Lung (tissue), 12 donors: ENCODE measurements around the gene GGA1. TPM values are rescaled to one million over a fixed set of nuclear protein-coding genes. Genes with fewer than 3 reads are reported as not detected.

Experiments
- ATAC-seq: fragments of 200-7000 bp; cut with Tn5 transposase; one replicate; pipeline ENCODE4 v1.9.1; 2020; ENCODE audit warnings: moderate number of reproducible peaks; ENCODE audit not compliant: insufficient read depth, low FRiP score
- DNase-seq, 3 donors: peaks; one replicate each; pipeline ENCODE4 v3.0.0-alpha.2; 2013 to 2017
- H3K27ac ChIP-seq, 2 donors: one replicate each; pipeline ENCODE4 v1.5.1; 2013; ENCODE audit warnings: mild to moderate bottlenecking in 2 of 2, moderate library complexity in 2 of 2, control low read depth in 1 of 2, inconsistent platforms in 1 of 2, low read depth in 1 of 2, low read length in 1 of 2
- H3K27me3 ChIP-seq, 3 donors: one replicate each; pipeline ENCODE4 v1.5.1; 2013; ENCODE audit warnings: low read length in 2 of 3; ENCODE audit not compliant: control insufficient read depth in 3 of 3, insufficient read depth in 3 of 3
- H3K36me3 ChIP-seq, 4 donors: one replicate each; pipeline ENCODE4 v1.5.1; 2013; ENCODE audit warnings: low read length in 4 of 4, mild to moderate bottlenecking in 1 of 4, moderate library complexity in 1 of 4; ENCODE audit not compliant: control insufficient read depth in 4 of 4, insufficient read depth in 4 of 4
- H3K4me1 ChIP-seq, 5 donors: one replicate each; pipeline ENCODE4 v1.5.1; 2013; ENCODE audit warnings: low read length in 5 of 5, mild to moderate bottlenecking in 2 of 5, moderate library complexity in 1 of 5; ENCODE audit not compliant: control insufficient read depth in 5 of 5, insufficient read depth in 5 of 5
- H3K4me3 ChIP-seq: one replicate; pipeline ENCODE4 v1.5.1; 2013; ENCODE audit warnings: mild to moderate bottlenecking, control low read depth, moderate library complexity
- H3K9ac ChIP-seq, 2 donors: one replicate each; pipeline ENCODE4 v1.5.1; 2013; ENCODE audit warnings: low read length in 2 of 2, control low read depth in 1 of 2; ENCODE audit not compliant: insufficient read depth in 1 of 2
- H3K9me3 ChIP-seq, 4 donors: one replicate each; pipeline ENCODE4 v1.5.1; 2013; ENCODE audit warnings: low read length in 3 of 4, mild to moderate bottlenecking in 1 of 4, moderate library complexity in 1 of 4; ENCODE audit not compliant: control insufficient read depth in 4 of 4, insufficient read depth in 3 of 4
- WGBS, 2 donors: extraction: QIAGEN DNeasy Blood & Tissue Kit; methylation state at CpG; one replicate each; pipeline ENCODE4 v1.1.7; 2013; 5-methylcytosine and 5-hydroxymethylcytosine counted together
- polyA plus RNA-seq, 2 donors: library from polyadenylated mRNA; stranded (reverse); fragments of 200-250 nt; gene quantifications; one replicate each; pipeline ENCODE4 v1.2.1, GENCODE V29; 2013
- total RNA-seq, 2 donors: library from RNA; depleted of rRNA in 1 of 2; stranded (reverse); fragments of >200 nt in 1 of 2; gene quantifications; one replicate each; pipeline ENCODE4 v1.2.1, GENCODE V29; 2014 to 2021
- TF ChIP-seq, protein P1 (sequence below): IDR thresholded peaks from 2 replicates; pipeline ENCODE4 v1.5.1; 2012; ENCODE audit warnings: mild to moderate bottlenecking; ENCODE audit errors: control extremely low read depth, extremely low read depth
- donor health status: control.
- donor health status: control.
- donor health status: Bipolar disorder and iron deficiency.
- donor health status: healthy.
- donor health status: DM: yes; HTN: yes; CAD: no.

GGA1 gene
- total and polyA plus RNA-seq, 4 donors: 51.5 to 72.4 (median 57.5) TPM

DNA sequence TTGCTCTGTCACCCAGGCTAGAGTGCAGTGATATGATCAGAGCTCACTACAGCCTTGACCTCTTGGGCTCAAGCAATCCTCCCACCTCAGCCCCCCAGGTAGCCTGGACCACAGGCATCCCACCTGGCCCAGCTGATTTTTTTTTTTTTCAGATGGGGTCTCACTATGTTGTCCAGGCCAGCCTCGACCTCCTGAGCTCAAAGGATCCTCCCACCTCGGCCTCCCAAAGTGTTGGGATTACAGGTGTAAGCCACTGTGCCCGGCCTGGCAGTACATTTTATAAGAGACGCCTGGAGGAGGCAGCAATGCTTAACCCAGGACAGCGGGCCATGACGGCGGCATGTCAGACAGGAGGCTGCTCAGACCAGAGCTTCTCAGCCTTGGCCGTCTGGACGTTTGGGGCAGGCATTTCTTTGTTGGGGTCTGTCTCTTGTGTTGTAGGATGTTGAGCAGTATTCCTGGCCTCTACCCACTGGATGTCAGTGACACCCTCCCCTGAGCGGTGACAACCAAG lies 33.1 kb upstream of the GGA1 start:
- no peaks in the 10 kb centered on the region for H3K36me3 ChIP-seq
- H3K4me1 ChIP-seq: peaks cover 0 to 3% (median 0%) of the 10 kb centered on the region in 5 donors
- TF ChIP-seq, protein P1, sequence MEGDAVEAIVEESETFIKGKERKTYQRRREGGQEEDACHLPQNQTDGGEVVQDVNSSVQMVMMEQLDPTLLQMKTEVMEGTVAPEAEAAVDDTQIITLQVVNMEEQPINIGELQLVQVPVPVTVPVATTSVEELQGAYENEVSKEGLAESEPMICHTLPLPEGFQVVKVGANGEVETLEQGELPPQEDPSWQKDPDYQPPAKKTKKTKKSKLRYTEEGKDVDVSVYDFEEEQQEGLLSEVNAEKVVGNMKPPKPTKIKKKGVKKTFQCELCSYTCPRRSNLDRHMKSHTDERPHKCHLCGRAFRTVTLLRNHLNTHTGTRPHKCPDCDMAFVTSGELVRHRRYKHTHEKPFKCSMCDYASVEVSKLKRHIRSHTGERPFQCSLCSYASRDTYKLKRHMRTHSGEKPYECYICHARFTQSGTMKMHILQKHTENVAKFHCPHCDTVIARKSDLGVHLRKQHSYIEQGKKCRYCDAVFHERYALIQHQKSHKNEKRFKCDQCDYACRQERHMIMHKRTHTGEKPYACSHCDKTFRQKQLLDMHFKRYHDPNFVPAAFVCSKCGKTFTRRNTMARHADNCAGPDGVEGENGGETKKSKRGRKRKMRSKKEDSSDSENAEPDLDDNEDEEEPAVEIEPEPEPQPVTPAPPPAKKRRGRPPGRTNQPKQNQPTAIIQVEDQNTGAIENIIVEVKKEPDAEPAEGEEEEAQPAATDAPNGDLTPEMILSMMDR: no peak
- H3K27me3 ChIP-seq: no peaks in the 10 kb centered on the region
- ATAC-seq (no peak), DNase-seq (no peak)
- 93 to 94% methylated on average over 10 of the region's 10 CpGs for WGBS, 2 donors
- H3K9ac ChIP-seq: no peak overlapping the region
- H3K4me3 ChIP-seq: no peak overlapping the region
- no peak overlapping the region for H3K27ac ChIP-seq
- H3K9me3 ChIP-seq: no peaks in the 10 kb centered on the region

DNA sequence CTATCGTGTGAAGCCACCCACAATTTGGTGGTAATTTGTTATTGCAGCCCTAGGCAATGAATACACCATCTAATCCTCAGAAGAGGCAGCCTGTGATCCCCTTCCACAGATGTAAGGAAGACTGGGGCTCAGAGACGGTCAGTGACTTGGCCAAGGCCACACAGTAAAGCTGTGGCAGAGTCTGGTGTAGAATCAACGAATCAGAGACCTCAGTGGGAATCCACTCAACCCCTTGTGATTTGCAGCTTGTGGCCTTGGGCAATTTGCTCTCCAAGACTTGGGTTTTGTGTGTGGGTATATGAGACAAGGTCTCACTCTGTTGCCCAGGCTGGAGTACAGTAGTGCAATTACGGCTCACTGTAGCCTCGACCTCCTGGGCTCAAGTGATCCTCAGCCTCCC lies 30.6 kb upstream of the GGA1 start:
- TF ChIP-seq, protein P1: no peak
- ATAC-seq (no peak), DNase-seq (no peak)
- no peak overlapping the region for H3K4me3 ChIP-seq
- no peaks in the 10 kb centered on the region for H3K36me3 ChIP-seq
- WGBS, 2 donors: 89 to 92% methylated on average over 5 of the region's 5 CpGs
- no peaks in the 10 kb centered on the region for H3K27me3 ChIP-seq
- H3K9me3 ChIP-seq: no peaks in the 10 kb centered on the region
- no peak overlapping the region for H3K9ac ChIP-seq
- H3K4me1 ChIP-seq: peaks cover 0 to 15% (median 2%) of the 10 kb centered on the region in 5 donors
- H3K27ac ChIP-seq: no peak overlapping the region

DNA sequence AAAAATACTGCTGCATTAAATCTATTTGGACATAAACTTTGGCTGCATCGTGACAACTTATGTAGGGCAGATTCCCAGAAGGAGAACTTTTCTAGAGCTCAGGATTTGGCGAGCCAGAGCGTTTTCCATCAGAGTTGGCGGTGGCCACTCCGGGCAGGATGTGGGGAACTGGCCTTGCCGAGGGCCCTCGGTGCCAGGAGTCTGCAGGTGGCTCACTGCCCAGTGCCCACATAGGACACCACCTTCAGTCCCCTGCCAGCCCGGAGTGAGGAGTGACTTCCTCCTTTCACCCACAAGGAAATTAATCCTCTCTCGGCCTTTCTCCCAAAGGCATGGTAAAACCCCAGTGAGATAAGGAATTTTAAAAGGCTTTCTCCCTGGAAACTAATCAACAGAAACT lies 27.1 kb upstream of the GGA1 start:
- no peak overlapping the region for H3K27ac ChIP-seq

More for the DNA sequence above, 27.1 kb upstream of the GGA1 start:
- DNase-seq (peak in 1 of 3 donors; percentile 64), ATAC-seq (no peak)
- Histone ChIP-seq H3K9ac (no peak overlapping the region), H3K27me3 (no peaks in the 10 kb centered on the region), H3K4me1 (peaks cover 0 to 12% (median 2%) of the 10 kb centered on the region in 5 donors), H3K9me3 (no peaks in the 10 kb centered on the region), H3K4me3 (no peak overlapping the region), H3K36me3 (no peaks in the 10 kb centered on the region)
- TF ChIP-seq, protein P1: no peak
- 1 to 9% methylated on average over 9 of the region's 9 CpGs for WGBS, 2 donors
